ENCODE results near the gene CLCN6.

Gene CLCN6

GRCh38 chr1:11823366-11824137, 17.6 kb downstream of the CLCN6 start:
- FAIRE-seq = no peak
- no peak for TF ChIP-seq POLR2AphosphoS5 (IDR thresholded peaks at IDR 0.05; ENCODE audit: low read depth, low read length)
- TF ChIP-seq TAF1 (IDR thresholded peaks at IDR 0.05; ENCODE audit: borderline replicate concordance, low read depth, low read length) = no peak
- no peak for TF ChIP-seq POLR2A (IDR thresholded peaks at IDR 0.05; ENCODE audit: low read depth, low read length)
- no peak for DNase-seq (ENCODE audit: insufficient read length)

GRCh38 chr1:11825131-11825530, 19.1 kb downstream of the CLCN6 start:
- FAIRE-seq = no peak
- TF ChIP-seq POLR2AphosphoS5 (IDR thresholded peaks at IDR 0.05; ENCODE audit: low read depth, low read length) (no peak), TAF1 (IDR thresholded peaks at IDR 0.05; ENCODE audit: borderline replicate concordance, low read depth, low read length) (no peak), POLR2A (IDR thresholded peaks at IDR 0.05; ENCODE audit: low read depth, low read length) (no peak)
- DNase-seq (ENCODE audit: insufficient read length) = no peak

- TF ChIP-seq POLR2A (IDR thresholded peaks at IDR 0.05; ENCODE audit: low read depth, low read length) (no peak), TAF1 (IDR thresholded peaks at IDR 0.05; ENCODE audit: borderline replicate concordance, low read depth, low read length) (no peak), POLR2AphosphoS5 (IDR thresholded peaks at IDR 0.05; ENCODE audit: low read depth, low read length) (no peak)
- FAIRE-seq (no peak), DNase-seq (ENCODE audit: insufficient read length) (no peak)
Measured at GRCh38 chr1:11826946-11827345, 21.0 kb downstream of the CLCN6 start.

- no peak for FAIRE-seq
- TF ChIP-seq POLR2A (IDR thresholded peaks at IDR 0.05; ENCODE audit: low read depth, low read length) (no peak), TAF1 (IDR thresholded peaks at IDR 0.05; ENCODE audit: borderline replicate concordance, low read depth, low read length) (no peak), POLR2AphosphoS5 (IDR thresholded peaks at IDR 0.05; ENCODE audit: low read depth, low read length) (no peak)
- DNase-seq (ENCODE audit: insufficient read length) = no peak
Measured at GRCh38 chr1:11828511-11828910, 22.5 kb downstream of the CLCN6 start.

GRCh38 chr1:11831945-11832725, 26.1 kb downstream of the CLCN6 start:
- TF ChIP-seq POLR2A (IDR thresholded peaks at IDR 0.05; ENCODE audit: low read depth, low read length) = no peak
- TF ChIP-seq TAF1 (IDR thresholded peaks at IDR 0.05; ENCODE audit: borderline replicate concordance, low read depth, low read length) = no peak
- TF ChIP-seq POLR2AphosphoS5 (IDR thresholded peaks at IDR 0.05; ENCODE audit: low read depth, low read length) = no peak

GRCh38 chr1:11833497-11833896, 27.5 kb downstream of the CLCN6 start:
- FAIRE-seq (no peak), DNase-seq (ENCODE audit: insufficient read length) (no peak)
- TF ChIP-seq TAF1 (IDR thresholded peaks at IDR 0.05; ENCODE audit: borderline replicate concordance, low read depth, low read length) = no peak
- 0 out of 2 replicates have a peak, but pooled peaks have one; percentile 28 for TF ChIP-seq POLR2A (IDR thresholded peaks at IDR 0.05; ENCODE audit: low read depth, low read length)
- no peak for TF ChIP-seq POLR2AphosphoS5 (IDR thresholded peaks at IDR 0.05; ENCODE audit: low read depth, low read length)

More at GRCh38 chr1:11831945-11832725, 26.1 kb downstream of the CLCN6 start:
- FAIRE-seq (no peak), DNase-seq (ENCODE audit: insufficient read length) (no peak)

GRCh38 chr1:11833900-11834299, 27.9 kb downstream of the CLCN6 start:
- TF ChIP-seq POLR2A (IDR thresholded peaks at IDR 0.05; ENCODE audit: low read depth, low read length) = no peak
- TF ChIP-seq TAF1 (IDR thresholded peaks at IDR 0.05; ENCODE audit: borderline replicate concordance, low read depth, low read length) = no peak
- TF ChIP-seq POLR2AphosphoS5 (IDR thresholded peaks at IDR 0.05; ENCODE audit: low read depth, low read length) = no peak

GRCh38 chr1:11835441-11836225, 29.6 kb downstream of the CLCN6 start:
- no peak for DNase-seq (ENCODE audit: insufficient read length)
- no peak for FAIRE-seq
- TF ChIP-seq POLR2A (IDR thresholded peaks at IDR 0.05; ENCODE audit: low read depth, low read length) (no peak), TAF1 (IDR thresholded peaks at IDR 0.05; ENCODE audit: borderline replicate concordance, low read depth, low read length) (no peak), POLR2AphosphoS5 (IDR thresholded peaks at IDR 0.05; ENCODE audit: low read depth, low read length) (no peak)

More at GRCh38 chr1:11833900-11834299, 27.9 kb downstream of the CLCN6 start:
- DNase-seq (ENCODE audit: insufficient read length) = no peak
- FAIRE-seq = no peak

GRCh38 chr1:11836955-11837766, 31.2 kb downstream of the CLCN6 start:
- TF ChIP-seq TAF1 (IDR thresholded peaks at IDR 0.05; ENCODE audit: borderline replicate concordance, low read depth, low read length) (no peak), POLR2A (IDR thresholded peaks at IDR 0.05; ENCODE audit: low read depth, low read length) (no peak)
- no peak for FAIRE-seq
- DNase-seq (ENCODE audit: insufficient read length) = no peak

- DNase-seq (ENCODE audit: insufficient read length) = no peak
- TF ChIP-seq TAF1 (IDR thresholded peaks at IDR 0.05; ENCODE audit: borderline replicate concordance, low read depth, low read length) = no peak
- no peak for TF ChIP-seq POLR2A (IDR thresholded peaks at IDR 0.05; ENCODE audit: low read depth, low read length)
- no peak for TF ChIP-seq POLR2AphosphoS5 (IDR thresholded peaks at IDR 0.05; ENCODE audit: low read depth, low read length)
- FAIRE-seq = no peak
Measured at GRCh38 chr1:11837767-11838348, 31.9 kb downstream of the CLCN6 start.

All from GM12892 (cell line).